HG02678 (cell line): Measurements from ENCODE around the gene ARHGAP24.
A peak's percentile ranks its signal among the peaks of the same experiment; 100 is the strongest.

ENCODE experiments used
- ATAC-seq: cut with Tn5 transposase; IDR thresholded peaks from one replicate; pipeline ENCODE4 v1.9.1; 2021; ENCODE audit warnings: mild to moderate bottlenecking, moderate library complexity; ENCODE audit not compliant: unreplicated experiment

Gene ARHGAP24

DNA sequence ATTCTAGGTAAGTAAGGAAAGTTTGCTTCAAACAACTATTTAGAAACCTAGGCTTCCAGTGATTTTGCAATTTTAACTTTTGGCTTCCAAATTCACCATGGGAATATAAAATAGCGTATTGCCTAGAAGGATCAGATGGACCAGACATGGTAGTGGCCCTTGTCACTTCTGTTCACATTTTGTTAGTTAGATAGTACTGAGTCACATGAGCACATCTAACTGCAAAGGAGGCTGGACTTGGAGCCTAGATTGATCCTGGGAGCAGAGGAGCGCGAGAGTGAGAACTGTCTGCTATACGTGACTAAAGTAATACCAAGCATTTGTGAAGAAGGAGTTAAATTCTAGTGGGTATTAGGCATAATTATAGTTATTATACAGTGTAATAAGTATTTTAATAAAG lies 102.4 kb downstream of the ARHGAP24 start:
- ATAC-seq: no peak

DNA sequence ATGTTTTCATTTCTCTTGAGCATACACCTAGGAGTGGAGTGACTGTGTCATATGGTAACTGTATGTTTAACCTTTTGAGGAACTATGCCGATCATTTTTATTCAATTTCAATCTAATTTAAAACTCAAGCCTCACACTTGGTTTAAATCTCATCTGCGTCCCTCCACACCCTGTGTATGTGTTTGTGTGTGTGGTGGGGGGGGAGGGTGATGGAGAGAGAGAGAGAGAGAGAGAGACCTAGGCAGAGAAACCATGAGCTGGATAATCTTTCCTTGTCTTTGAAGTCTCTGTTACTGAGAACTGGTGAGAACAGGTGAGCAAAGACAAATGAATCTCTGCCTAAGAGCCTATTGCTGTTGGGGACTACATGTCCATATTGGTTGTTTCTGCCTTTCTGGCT lies 105.0 kb downstream of the ARHGAP24 start:
- ATAC-seq: no peak

DNA sequence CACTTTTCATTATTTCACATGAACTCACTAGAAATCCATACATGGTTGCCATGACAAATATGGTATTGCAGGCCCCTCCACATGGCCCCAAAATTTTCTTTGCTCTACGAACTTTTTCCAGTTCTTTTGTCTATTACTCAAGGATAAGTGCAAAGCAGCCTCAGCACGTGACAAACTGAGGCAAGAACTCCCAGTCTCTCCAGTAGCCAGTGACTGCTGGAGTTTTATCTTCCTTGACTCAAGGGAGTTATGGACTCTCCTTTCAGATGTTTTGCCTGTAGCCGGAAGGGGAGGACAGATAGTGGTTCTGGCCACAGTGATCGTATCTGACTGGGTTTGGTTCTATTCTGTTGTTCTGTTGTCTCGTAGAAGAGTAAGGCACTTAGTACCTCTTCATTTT lies 105.5 kb downstream of the ARHGAP24 start:
- no peak for ATAC-seq

DNA sequence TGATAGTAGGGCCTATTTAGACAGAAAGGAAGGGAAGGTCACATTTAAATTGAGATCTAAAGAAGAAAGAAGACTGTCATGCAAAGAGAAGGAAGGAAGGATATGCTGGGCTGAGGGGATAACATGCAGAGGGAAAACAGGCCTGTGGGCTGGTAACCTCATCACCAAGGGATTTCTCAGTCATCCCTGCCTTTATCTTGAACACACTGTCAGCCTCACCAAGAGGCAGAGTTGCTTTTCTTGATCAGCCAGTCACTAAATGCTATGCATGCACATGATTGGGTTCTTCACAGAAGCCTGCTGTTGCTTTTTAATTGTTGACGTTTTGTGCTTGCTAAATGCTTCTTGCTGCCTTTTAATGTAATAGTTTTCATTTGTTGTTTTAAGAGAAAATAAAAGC lies 113.0 kb downstream of the ARHGAP24 start:
- no peak for ATAC-seq

DNA sequence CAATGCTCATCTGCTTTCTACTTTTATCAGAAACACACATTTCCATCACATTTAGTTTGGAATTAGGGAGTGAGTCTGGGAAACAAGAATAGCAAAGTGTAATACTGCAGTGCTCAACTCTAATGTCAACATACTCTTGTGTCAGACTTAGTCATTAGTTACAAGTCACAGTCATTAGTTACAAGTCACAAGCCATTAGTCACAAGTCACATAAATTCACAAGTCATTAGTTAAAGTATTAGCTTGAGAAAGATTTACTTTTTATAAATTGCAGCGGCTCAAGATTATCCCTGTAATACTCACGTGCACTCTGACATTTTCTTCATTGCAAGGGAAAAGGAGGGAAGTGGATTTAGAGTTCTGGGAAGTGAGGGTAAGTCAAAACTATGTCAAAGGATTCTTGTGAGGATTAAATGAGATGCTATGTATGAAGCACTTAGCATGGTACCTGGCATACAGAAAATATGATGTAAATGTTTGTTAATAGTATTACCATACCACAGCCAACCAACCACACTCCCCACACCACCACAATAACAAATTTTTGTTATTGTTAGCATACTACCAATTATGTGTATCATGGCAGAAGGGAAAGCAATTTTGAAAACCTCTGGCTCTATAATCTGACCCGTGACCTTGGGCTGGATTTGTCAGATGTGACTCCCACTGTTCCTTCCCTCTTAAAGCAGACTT lies 116.6 kb downstream of the ARHGAP24 start:
- ATAC-seq: no peak

DNA sequence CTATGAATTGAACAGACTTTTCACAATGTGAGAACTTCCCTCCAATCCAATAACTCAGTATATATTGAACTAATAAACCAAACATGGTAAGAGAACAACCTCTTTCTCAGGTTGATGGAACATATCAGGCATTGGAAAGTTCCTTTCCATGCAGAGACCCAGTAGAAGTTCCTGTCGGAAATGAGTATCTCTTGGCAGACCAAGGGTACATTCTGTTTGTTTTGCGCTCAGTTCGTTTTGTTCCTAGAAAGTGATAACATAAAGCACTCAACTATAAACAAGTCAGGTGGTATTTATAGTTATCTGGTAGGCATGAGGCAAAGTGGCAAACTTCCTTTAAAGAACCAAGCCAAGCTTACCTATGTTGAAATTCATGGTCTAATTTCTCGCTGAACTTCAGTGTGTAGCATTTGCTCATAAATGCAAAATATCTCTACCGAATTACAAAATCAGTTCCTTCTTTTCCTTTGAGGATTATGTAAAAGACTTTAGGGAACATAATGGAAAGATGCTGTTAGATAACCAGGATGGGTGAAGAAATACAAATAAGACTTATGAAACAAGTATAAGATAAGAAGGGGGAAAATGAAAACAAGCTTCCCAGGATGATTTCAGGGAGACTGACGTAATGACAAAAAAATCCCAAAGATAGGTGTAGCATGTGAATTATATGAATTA lies 120.3 kb downstream of the ARHGAP24 start:
- ATAC-seq: no peak

DNA sequence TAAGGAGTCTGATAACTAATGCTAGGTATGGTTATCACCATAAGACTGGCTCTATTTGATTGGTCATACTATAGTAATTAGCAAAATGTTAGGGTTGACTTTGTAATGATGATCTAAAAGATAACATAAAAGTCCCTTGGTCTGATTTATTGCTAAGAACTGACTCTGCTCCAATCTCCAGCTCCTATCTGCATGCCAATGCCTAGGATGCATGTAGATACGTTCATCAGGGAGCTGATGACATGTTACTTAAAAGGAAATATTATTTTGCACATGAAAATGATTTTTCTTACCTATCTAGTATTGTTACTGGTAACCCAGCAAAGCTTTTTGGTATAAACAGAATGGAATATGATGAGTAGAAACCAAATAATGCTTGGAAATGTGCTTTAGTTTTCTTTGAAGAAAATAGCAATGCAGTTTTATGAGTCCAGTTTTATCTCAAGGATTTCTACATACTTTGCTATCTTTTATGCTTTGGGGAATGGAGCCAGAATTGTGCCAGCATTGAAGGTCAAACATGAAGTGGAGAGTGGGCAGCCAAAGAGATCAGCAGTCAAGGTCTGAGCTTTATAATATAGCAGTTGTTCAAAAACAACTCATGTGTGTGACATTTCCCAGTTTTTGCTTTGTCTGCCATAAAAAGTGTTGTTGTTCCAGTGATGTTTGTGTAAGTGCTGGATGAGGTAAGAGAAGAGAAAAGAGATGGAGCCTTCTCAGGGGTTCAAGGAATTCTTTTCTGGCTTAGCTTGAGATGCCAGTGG lies 121.0 kb downstream of the ARHGAP24 start:
- no peak for ATAC-seq

DNA sequence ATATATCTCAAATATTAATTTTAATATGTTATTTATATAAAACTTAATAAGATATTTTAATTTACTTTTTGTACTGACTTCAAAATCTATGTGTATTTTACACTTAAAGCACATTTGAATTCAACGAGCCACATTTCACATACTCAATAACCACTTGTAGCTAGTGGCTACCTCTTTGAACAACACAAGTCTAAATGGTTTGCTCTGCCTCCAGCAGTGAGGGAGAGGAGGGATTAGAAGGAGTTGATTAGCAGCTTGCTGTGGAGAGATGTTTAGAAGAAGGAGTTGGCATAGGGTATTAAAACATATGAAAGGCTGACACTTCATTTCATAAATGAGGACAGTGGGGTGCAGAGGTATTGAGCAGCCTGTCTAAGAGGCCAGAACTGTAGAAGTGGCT lies 124.0 kb downstream of the ARHGAP24 start:
- ATAC-seq: no peak

DNA sequence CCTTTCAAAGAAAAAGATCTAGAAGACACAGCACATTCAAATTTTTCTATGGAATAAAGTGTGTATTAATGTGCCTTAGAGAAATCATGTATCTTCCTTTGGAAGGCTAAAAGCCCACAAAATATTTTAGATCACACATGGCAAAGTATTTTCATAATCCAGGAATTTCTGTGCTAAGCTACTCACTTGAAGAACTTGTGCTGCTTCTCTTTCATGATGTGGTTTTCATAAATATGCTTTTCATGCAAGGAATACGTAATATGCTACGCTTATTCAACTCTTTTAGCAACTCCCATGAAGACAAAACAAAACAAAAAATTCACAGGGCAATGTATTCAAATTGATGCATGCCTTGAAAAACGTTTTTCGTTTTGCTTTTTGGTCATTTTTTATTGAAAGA lies 125.6 kb downstream of the ARHGAP24 start:
- no peak for ATAC-seq

DNA sequence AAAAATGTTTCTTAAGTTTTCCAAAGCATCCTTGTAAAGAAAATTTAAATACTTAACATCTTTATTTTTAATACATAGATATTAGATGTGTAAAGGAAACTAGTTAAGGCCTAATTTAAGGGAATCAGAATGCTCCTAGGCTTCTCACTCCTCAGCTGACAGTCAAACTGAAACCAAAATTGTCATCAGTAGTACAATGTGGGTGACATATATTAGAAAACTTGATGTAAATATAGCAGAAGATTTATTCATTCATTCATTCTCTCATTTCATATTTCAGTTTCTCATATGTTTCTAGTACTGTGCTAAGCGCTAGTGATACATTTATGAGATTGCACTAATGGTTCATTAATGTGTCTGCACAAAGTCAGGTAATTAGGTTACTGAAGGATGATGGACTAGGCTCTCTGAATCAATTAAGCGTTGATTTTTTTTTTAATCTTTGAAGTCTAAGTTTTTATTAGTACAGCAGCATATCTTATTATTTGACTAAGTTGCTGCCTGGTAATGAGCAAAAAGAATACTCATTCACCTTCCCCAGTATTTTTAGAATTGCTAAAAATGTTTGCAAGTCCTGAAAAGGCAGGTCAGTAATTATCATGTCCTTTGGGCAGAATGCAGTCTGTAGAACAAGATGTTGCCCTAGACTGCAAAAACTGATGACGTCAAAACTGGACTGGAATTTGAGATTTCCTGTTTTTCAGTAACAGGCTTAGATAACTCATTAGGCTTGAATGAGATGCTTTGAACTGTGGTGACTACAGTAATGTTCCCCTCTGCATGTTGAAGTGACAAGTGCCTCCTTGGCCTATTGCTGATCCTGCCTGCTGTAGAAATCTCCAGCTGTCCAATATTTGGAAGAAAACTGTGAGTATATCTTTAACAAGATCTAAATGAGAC lies 128.7 kb downstream of the ARHGAP24 start:
- ATAC-seq: peak; percentile 41

DNA sequence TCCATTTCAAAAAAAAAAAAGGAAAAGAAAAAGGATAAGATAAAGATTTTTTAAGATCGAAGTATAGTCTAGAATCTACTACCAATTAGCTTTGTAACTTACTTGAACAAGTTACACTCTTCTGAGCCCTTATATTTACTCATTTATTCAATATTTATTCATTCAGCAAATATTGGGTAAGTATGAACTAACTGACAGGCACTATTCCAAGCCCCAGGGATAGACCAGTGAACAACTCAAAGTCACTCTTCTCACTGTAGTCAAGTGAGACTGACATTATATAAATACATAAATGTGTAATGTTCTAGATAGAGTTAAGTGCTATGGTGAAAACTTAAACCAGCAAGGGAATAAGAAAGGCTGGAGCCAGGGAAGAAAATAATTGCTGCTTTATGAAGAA lies 131.6 kb downstream of the ARHGAP24 start:
- ATAC-seq: no peak

DNA sequence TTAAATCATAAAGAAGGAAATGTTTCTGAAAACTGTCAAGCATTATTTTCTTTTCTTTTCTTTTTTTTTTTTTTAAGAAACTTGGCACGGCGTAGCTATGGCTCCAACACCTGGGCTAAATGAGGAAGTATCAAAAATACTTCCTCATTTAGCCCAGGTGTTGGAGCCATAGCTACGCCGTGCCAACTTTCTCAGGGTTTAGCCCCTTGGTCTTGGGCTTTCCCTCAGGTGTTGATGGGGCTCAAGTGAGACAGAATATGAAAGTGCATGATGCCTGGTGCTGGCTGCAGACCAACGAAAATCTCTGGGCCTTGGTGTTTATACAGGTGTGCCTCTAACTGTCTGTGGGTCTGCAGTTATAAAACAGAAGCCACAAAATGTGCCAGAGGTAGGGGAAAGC lies 132.7 kb downstream of the ARHGAP24 start:
- ATAC-seq: peak; percentile 68

DNA sequence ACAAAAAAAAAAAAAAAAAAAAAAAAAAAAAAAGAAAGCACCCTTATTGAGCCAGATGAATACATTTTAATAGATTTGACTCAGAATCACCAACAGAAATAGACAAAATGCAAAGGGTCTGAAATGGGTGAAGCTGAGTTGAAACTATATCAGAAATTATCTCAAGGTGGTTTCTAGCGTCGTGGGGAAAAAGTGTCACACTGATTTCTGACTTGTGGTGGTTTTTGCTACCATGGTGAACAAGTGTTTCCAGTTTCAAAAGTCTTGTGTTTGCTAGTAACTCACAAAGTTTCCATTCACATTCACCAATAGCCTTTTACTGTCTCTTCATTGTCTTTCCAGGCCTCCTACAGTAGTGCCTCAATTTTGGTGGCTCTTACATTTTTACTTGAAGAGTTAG lies 135.5 kb downstream of the ARHGAP24 start:
- ATAC-seq: peak; percentile 87

DNA sequence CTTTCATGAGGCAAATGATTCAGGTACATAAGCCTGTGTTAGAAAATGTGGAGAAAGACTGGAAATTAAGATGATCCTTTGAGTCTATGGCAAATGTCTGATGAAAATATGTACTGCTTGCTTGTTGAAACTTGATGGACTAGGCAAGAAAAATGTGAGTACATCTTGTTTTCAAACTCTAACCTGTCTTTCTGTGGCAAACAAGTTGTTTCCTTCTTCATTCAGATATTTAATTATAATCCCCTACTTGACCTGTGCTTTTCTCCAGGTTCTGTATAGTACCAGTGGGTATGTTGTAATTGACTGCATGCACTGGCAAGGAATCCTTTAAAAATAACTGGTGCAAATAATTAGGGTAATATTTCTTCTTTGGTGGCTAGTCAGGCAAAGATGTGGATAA lies 136.7 kb downstream of the ARHGAP24 start:
- ATAC-seq: no peak

DNA sequence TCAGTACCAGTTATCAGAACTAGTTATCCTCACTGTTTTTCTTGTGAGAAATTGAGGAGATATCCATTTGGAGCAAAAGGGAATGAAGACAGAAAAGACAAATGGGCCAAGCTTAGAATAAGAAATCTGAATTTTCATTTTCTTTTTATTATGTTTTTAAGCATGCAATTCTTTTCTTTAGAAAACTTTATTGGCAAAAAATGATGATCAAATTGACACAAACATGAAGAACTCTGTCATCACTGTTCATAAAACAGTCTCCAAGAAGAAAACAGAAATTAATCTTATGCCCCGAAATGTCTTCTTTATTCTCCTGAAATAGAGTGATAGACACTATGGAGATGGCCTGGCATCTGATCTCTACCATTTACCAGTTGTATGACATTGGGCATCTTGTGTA lies 139.0 kb downstream of the ARHGAP24 start:
- ATAC-seq: no peak

DNA sequence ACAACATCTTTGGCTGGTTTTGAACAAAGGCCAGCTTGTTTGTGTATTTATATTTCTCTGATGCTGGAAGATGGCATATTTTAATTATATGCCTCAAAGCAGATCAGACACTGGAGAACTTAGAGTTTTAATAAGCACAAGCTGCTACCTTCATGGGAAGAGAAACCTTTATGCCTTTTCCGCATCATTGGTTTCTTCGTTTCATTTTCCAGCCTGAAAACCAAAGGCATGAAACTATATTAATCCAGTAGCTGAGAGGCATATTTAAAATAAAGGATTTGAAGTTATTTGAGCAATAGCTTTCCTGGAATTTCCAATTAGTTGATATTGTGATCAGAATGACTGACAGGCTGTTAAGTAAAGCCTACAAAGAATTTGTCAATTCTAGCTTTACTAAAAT lies 141.0 kb downstream of the ARHGAP24 start:
- no peak for ATAC-seq

DNA sequence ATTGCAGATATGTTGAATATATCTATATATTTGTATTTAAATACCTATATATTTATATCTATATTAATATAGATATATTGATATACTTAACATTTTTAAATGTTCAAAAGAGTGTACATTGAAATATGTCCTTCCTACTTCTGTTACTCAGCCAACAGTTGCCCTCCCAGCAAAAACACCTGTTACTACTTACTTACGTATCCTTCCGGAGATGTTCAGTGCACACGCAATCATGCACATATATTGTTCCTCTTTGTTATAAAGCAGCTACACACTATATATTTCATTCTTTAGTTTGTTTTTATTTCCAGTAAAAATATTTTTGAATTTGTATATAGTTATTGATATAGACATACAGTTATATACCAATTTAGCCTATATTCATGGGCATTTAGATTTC lies 142.3 kb downstream of the ARHGAP24 start:
- no peak for ATAC-seq

DNA sequence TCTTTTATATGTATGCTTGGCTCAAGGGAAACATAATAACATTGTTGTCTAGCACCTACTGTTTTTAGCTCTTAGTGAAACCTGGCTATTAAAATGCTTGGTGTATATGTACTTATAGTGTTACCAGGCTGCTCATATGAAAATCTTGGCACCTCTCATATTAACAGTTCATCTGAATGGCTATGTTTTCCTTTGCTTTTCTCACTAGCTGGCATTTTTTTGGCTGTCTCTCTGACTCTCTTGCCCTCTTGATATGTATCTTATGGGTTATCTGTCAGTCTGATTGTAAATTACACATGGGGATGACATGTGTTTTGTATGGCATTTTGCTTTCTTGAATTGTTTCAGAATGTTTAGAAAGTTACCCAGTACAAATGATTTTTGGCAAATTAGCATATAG lies 158.0 kb downstream of the ARHGAP24 start:
- ATAC-seq: no peak

DNA sequence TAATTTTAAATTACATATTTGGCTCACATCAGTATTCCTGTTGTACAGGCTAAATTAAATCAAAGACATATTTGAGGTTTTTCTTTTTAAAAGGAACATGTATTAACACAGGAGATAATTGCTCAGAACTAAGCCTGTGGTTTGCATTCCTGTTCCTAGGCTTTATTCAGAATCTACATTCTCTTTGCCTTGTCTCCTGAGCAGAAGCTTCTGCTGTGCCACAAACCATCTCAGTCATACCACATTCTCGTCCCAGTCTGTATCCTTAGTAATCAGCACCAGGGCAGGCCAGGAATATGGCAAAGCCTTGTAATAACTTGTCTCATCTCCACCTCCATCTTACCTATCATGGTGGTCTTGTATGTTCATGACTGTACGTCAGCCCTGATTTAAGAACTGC lies 162.8 kb downstream of the ARHGAP24 start:
- no peak for ATAC-seq

DNA sequence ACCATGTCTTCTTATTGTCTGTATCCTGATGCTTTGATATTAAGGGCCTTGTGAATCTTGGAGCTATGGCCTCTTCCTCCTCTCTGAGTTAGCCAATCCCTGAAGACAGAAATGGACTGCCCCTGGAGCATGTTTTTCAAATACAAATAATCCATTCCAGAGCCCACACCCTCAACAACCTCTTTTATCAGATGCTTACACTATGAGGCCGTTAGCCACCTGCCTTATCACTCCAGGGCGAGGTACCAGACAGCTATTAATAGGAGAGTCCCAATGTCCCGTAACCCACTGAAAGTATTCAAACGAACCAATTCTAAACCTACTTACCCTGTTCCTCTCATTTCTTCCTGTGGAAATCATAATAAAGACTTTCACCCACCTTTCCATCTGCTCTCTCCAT lies 165.0 kb downstream of the ARHGAP24 start:
- no peak for ATAC-seq
